Transverse colon (tissue), 4 donors: Measurements from ENCODE around the gene CEP41. TPM values are rescaled to one million over a fixed set of nuclear protein-coding genes. Genes with fewer than 3 reads are reported as not detected.

Experiments used
- DNase-seq: peaks from one replicate; pipeline ENCODE4 v3.0.0-alpha.2; 2019
- H3K27ac ChIP-seq, 4 donors: fragments of 200-600 bp; sonication (generic); 2 replicates each; pipeline ENCODE4 v1.5.1; 2016 to 2018; ENCODE audit warnings: inconsistent platforms in 4 of 4
- H3K27me3 ChIP-seq: fragments of 200-600 bp; sonication (generic); 2 replicates; pipeline ENCODE4 v1.5.1; 2017; ENCODE audit warnings: inconsistent platforms
- H3K36me3 ChIP-seq, 4 donors: fragments of 200-600 bp; sonication (generic); 2 replicates each; pipeline ENCODE4 v1.5.1; 2017 to 2019; ENCODE audit warnings: inconsistent platforms in 4 of 4
- H3K4me1 ChIP-seq, 4 donors: fragments of 200-600 bp; sonication (generic); 2 replicates each; pipeline ENCODE4 v1.5.1; 2017 to 2020; ENCODE audit warnings: inconsistent platforms in 4 of 4
- H3K4me3 ChIP-seq, 4 donors: fragments of 200-600 bp; sonication (generic); 1 replicate in 1 of 4; 2 replicates in 3 of 4; pipeline versions ENCODE4 v1.5.1 to v1.6.1; 2017 to 2019; ENCODE audit warnings: inconsistent platforms in 4 of 4
- H3K9me3 ChIP-seq, 2 donors: fragments of 200-600 bp; sonication (generic); 2 replicates each; pipeline ENCODE4 v1.5.1; 2017 to 2019; ENCODE audit warnings: inconsistent platforms in 2 of 2
- EP300 ChIP-seq: sonication (generic); formaldehyde crosslinking; IDR thresholded peaks from one replicate; pipeline ENCODE4 v1.6.1; 2017; ENCODE audit warnings: antibody characterized with exemption, low read depth
- POLR2A ChIP-seq: fragments of 450-650 bp; IDR thresholded peaks from one replicate; pipeline ENCODE4 v1.6.1; 2016; ENCODE audit warnings: antibody characterized with exemption, mild to moderate bottlenecking, moderate library complexity
- POLR2AphosphoS5 ChIP-seq, 3 donors: sonication (generic); formaldehyde crosslinking; IDR thresholded peaks; one replicate each; pipeline ENCODE4 v1.6.1; 2016; ENCODE audit warnings: antibody characterized with exemption in 3 of 3
- WGBS, 2 donors: methylation state at CpG; one replicate each; pipeline ENCODE4 v1.1.5; 2018; ENCODE audit warnings: low coverage in 1 of 2; 5-methylcytosine and 5-hydroxymethylcytosine counted together
- in situ Hi-C, 4 donors: fragments of 200-750 bp; cut with MboI; loops; one replicate each; pipeline versions ENCODE4 v1.15.0 to v1.15.1; 2017; ENCODE audit warnings: low sequenced_read_pairs in 3 of 4, low pct_ligation_motif_present in 1 of 4, low pct_unique_long_range_greater_than_20kb in 1 of 4
- intact Hi-C: fragments of 100-400 bp; cut with DNase I; formaldehyde crosslinking; loops from one replicate; pipeline ENCODE4 v1.15.1; 2023; ENCODE audit warnings: low total_unique reads
- total RNA-seq, 4 donors: library from RNA; depleted of rRNA; stranded (reverse); fragments of >200 nt; gene quantifications; one replicate each; pipeline ENCODE4 v1.1.0, GENCODE V29; 2016
- TF ChIP-seq, protein P1 (sequence below), 5 experiments: fragments of 200-600 bp in 3 of 5; fragments of 450-650 bp in 2 of 5; sonication (generic) in 3 of 5; IDR thresholded peaks; 1 replicate in 2 of 5; 2 replicates in 3 of 5; pipeline ENCODE4 v1.5.1; 2016 to 2017; ENCODE audit warnings: antibody characterized with exemption in 5 of 5, inconsistent platforms in 3 of 5, mild to moderate bottlenecking in 2 of 5, moderate library complexity in 1 of 5

Gene CEP41
- total RNA-seq, 4 donors from 2014 or later = 0.75 to 4.8 (median 2.7) TPM; not detected in 1

DNA sequence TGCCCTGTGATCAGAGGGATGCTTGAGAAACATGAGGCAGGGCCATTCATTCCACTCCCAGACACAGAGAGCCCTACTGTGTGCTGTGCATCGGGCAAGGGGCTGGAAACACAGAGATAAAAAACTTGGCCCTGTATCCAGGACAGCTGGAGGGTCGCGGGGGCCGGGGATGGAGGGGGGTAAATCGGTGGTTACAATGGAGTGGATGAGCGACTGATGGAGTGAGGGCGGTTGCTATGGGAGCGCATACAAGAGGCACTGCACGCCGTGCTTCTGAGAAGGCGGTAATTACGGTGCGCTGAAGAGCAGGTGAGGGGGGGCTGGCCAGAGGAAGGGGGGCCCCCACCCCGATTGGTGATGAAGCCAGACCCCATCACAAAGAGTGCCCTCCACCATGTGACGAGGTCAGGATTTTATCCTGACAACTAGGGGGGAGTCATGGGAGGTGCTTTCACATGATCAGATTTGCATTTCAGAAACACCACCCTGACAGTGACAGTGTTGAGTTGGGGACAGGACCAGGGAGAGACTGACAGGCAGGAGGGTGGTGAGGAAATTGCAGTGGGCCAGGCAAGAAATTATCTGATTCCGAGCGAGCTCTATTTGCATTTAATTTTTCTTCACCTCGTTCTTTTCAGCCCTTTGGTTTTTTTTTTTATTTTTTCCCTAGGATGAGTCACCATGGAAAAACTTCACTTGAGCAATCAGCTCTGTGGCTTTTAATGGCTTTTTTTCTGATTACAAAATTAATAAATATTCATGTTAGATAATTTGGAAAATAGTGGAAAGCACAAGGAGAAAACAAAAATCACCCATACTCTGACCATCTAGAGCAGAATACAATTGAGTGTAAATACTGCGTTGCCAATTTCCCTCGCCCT is 88.4 kb downstream of the CEP41 start:
- TF ChIP-seq EP300 = no peak
- TF ChIP-seq POLR2A = no peak
- TF ChIP-seq, protein P1, sequence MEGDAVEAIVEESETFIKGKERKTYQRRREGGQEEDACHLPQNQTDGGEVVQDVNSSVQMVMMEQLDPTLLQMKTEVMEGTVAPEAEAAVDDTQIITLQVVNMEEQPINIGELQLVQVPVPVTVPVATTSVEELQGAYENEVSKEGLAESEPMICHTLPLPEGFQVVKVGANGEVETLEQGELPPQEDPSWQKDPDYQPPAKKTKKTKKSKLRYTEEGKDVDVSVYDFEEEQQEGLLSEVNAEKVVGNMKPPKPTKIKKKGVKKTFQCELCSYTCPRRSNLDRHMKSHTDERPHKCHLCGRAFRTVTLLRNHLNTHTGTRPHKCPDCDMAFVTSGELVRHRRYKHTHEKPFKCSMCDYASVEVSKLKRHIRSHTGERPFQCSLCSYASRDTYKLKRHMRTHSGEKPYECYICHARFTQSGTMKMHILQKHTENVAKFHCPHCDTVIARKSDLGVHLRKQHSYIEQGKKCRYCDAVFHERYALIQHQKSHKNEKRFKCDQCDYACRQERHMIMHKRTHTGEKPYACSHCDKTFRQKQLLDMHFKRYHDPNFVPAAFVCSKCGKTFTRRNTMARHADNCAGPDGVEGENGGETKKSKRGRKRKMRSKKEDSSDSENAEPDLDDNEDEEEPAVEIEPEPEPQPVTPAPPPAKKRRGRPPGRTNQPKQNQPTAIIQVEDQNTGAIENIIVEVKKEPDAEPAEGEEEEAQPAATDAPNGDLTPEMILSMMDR (IDR thresholded peaks at IDR 0.05) = no peak
- TF ChIP-seq POLR2AphosphoS5 (IDR thresholded peaks at IDR 0.05) = no peak
- in situ Hi-C loops (no loop called here), intact Hi-C loops (loop anchor here (2.0 kb wide), 1 partner anchor 42 kb away; no protein-coding TSS in a partner anchor)
- no peak overlapping the region for H3K4me3 ChIP-seq
- WGBS, 2 donors = 68 to 70% methylated on average over 17 to 20 of the region's 20 CpGs
- peak overlapping the region; percentile 36 to 68 (median 64) for H3K27ac ChIP-seq
- no peaks in the 10 kb centered on the region for H3K9me3 ChIP-seq
- no peaks in the 10 kb centered on the region for H3K36me3 ChIP-seq
- H3K4me1 ChIP-seq = peaks cover 4 to 31% (median 8%) of the 10 kb centered on the region in 4 donors
- no peaks in the 10 kb centered on the region for H3K27me3 ChIP-seq
- DNase-seq = no peak

DNA sequence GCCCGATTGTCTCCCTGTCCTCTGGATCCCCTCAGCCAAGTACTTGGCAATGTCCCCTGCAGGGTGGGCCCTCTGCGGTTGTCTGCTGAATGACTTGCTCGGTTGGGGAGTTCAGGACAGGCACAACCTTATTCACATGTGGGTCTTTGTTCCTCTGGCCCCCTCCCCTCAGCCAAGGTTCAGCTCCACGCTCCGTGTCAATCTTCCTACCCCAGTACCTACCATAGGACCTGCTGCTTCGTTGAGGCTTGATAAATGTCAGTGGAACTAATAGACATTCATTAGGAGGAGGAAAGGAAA is 89.1 kb downstream of the CEP41 start:
- in situ Hi-C loops (no loop called here), intact Hi-C loops (loop anchor here (2.0 kb wide), 1 partner anchor 43 kb away; no protein-coding TSS in a partner anchor)
- 85 to 86% methylated on average over 3 to 6 of the region's 6 CpGs for WGBS, 2 donors
- TF ChIP-seq, protein P1 (IDR thresholded peaks at IDR 0.05) = no peak
- TF ChIP-seq POLR2A (no peak), POLR2AphosphoS5 (IDR thresholded peaks at IDR 0.05) (no peak), EP300 (no peak)
- Histone ChIP-seq H3K4me3 (no peak overlapping the region), H3K36me3 (no peaks in the 10 kb centered on the region), H3K9me3 (no peaks in the 10 kb centered on the region), H3K27ac (peak overlapping the region; percentile 22 to 68 (median 64)), H3K27me3 (no peaks in the 10 kb centered on the region), H3K4me1 (peaks cover 3 to 27% (median 4%) of the 10 kb centered on the region in 4 donors)
- no peak for DNase-seq

- Histone ChIP-seq H3K4me3 (no peak overlapping the region), H3K4me1 (peaks cover 0 to 21% (median 1%) of the 10 kb centered on the region in 4 donors), H3K9me3 (no peaks in the 10 kb centered on the region), H3K36me3 (no peaks in the 10 kb centered on the region), H3K27ac (peak overlapping the region; percentile 22 to 68 (median 64)), H3K27me3 (no peaks in the 10 kb centered on the region)
- WGBS, 2 donors = 47 to 56% methylated on average over 9 to 20 of the region's 20 CpGs
- in situ Hi-C loops (no loop called here), intact Hi-C loops (no loop called here)
- DNase-seq = no peak
- TF ChIP-seq POLR2AphosphoS5 (IDR thresholded peaks at IDR 0.05) (no peak), POLR2A (no peak), EP300 (no peak)
- TF ChIP-seq, protein P1 (IDR thresholded peaks at IDR 0.05) = no peak
These were observed 89.6 kb downstream of the CEP41 start for GRCh38 chr7:130350945-130351790.
